HL-60 (cell line): ENCODE measurements around the gene ETHE1.

ENCODE experiments used
- GABPA ChIP-seq: IDR thresholded peaks from 2 replicates; pipeline ENCODE4 v1.6.1; 2012; ENCODE audit warnings: low read depth
- POLR2AphosphoS5 ChIP-seq: IDR thresholded peaks from 2 replicates; pipeline ENCODE4 v1.6.1; 2012; ENCODE audit warnings: low read depth
- SPI1 ChIP-seq: IDR thresholded peaks from 2 replicates; pipeline ENCODE4 v1.6.1; 2012; ENCODE audit warnings: low read depth, mild to moderate bottlenecking, borderline replicate concordance
- TF ChIP-seq, protein P1 (sequence below): IDR thresholded peaks from one replicate; pipeline ENCODE4 v1.5.1; 2011; ENCODE audit warnings: low read length, control low read depth, inconsistent platforms; ENCODE audit not compliant: insufficient read depth
- TF ChIP-seq, protein P2 (sequence below): IDR thresholded peaks from 2 replicates; pipeline ENCODE4 v1.6.1; 2012; ENCODE audit warnings: low read depth; ENCODE audit not compliant: insufficient replicate concordance

DNA sequence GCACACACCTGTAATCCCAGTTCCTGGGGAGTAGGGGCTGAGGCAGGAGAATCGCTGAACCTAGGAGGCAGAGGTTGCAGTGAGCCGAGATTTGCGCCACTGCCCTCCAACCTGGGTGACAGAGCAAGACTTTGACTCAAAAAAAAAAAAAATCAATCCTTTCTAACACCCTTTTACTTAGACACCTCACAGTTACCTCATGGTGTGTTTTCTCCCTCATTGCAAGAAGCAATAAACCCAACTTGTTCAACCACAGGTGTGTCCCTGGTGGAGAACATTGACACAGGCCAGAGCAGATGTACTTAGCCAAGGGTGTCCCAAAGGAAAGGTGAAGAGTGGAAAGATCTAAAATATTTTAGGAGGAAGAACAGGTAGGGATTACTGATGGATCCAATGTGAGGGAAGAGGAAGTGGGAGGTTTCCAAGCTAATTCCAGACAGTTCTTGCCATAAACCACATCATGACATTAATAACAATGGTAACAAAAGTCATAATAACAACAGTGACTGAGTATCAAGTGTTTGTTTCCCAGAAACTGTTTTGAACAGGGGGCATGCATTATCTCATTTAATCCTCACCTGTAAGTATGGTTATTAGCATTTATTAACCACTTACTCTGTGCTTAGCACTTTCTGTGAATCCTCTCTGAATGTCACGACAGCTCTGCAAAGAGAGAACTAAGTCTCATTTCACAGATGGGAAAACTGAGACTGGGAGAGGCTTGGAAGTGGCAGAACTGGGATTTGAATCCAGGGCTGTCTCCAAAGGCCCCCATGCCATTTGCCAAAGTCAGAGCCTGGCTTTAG is 58.4 kb downstream of the ETHE1 start:
- TF ChIP-seq POLR2AphosphoS5 (no peak), GABPA (no peak), SPI1 (no peak)
- TF ChIP-seq, protein P1, sequence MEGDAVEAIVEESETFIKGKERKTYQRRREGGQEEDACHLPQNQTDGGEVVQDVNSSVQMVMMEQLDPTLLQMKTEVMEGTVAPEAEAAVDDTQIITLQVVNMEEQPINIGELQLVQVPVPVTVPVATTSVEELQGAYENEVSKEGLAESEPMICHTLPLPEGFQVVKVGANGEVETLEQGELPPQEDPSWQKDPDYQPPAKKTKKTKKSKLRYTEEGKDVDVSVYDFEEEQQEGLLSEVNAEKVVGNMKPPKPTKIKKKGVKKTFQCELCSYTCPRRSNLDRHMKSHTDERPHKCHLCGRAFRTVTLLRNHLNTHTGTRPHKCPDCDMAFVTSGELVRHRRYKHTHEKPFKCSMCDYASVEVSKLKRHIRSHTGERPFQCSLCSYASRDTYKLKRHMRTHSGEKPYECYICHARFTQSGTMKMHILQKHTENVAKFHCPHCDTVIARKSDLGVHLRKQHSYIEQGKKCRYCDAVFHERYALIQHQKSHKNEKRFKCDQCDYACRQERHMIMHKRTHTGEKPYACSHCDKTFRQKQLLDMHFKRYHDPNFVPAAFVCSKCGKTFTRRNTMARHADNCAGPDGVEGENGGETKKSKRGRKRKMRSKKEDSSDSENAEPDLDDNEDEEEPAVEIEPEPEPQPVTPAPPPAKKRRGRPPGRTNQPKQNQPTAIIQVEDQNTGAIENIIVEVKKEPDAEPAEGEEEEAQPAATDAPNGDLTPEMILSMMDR = no peak
- TF ChIP-seq, protein P2, sequence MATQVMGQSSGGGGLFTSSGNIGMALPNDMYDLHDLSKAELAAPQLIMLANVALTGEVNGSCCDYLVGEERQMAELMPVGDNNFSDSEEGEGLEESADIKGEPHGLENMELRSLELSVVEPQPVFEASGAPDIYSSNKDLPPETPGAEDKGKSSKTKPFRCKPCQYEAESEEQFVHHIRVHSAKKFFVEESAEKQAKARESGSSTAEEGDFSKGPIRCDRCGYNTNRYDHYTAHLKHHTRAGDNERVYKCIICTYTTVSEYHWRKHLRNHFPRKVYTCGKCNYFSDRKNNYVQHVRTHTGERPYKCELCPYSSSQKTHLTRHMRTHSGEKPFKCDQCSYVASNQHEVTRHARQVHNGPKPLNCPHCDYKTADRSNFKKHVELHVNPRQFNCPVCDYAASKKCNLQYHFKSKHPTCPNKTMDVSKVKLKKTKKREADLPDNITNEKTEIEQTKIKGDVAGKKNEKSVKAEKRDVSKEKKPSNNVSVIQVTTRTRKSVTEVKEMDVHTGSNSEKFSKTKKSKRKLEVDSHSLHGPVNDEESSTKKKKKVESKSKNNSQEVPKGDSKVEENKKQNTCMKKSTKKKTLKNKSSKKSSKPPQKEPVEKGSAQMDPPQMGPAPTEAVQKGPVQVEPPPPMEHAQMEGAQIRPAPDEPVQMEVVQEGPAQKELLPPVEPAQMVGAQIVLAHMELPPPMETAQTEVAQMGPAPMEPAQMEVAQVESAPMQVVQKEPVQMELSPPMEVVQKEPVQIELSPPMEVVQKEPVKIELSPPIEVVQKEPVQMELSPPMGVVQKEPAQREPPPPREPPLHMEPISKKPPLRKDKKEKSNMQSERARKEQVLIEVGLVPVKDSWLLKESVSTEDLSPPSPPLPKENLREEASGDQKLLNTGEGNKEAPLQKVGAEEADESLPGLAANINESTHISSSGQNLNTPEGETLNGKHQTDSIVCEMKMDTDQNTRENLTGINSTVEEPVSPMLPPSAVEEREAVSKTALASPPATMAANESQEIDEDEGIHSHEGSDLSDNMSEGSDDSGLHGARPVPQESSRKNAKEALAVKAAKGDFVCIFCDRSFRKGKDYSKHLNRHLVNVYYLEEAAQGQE = no peak
